Stimulated activated memory B cell treated with anti-CD40 and anti-IgM and Interleukin-4, amounts not matched to agents 10 μg/mL and 1 μg/mL and 100 μg/mL, for 72 hours (primary cell): ENCODE results near the gene FAM117A.
"Not testable (repeated sequence)": the region's sequence is repeated elsewhere in the genome, so short reads cannot be mapped to it uniquely, and the experiment has no call there.

ENCODE experiments used
- ATAC-seq: fragments of 150-1000 bp; cut with Tn5 transposase; 2 replicates; pipeline ENCODE4 v1.10.0; 2021
- H3K27ac Mint-ChIP-seq: one replicate; pipeline ENCODE4 v1.8.0; 2022; ENCODE audit warnings: mild to moderate bottlenecking, mixed read lengths
- H3K27me3 Mint-ChIP-seq: one replicate; pipeline ENCODE4 v1.8.0; 2022; ENCODE audit warnings: mixed read lengths
- H3K36me3 Mint-ChIP-seq: one replicate; pipeline ENCODE4 v1.8.0; 2022; ENCODE audit warnings: mixed read lengths
- H3K4me1 Mint-ChIP-seq: one replicate; pipeline ENCODE4 v1.8.0; 2022; ENCODE audit warnings: mixed read lengths
- H3K4me3 Mint-ChIP-seq: one replicate; pipeline ENCODE4 v1.8.0; 2022; ENCODE audit warnings: mild to moderate bottlenecking, moderate library complexity, mixed read lengths
- H3K9me3 Mint-ChIP-seq: one replicate; pipeline ENCODE4 v1.8.0; 2022; ENCODE audit warnings: mixed read lengths

The FAM117A gene

GRCh38 chr17:49734515-49735490 is 29.1 kb downstream of the FAM117A start:
- Mint-ChIP-seq H3K4me3 (no peak overlapping the region), H3K4me1 (peaks cover 65% of the 10 kb centered on the region), H3K27ac (no peak overlapping the region), H3K36me3 (peaks cover 37% of the 10 kb centered on the region), H3K9me3 (no peaks in the 10 kb centered on the region), H3K27me3 (no peaks in the 10 kb centered on the region)
- no peak for ATAC-seq

GRCh38 chr17:49731435-49731831 is 32.5 kb downstream of the FAM117A start:
- Mint-ChIP-seq H3K36me3 (peaks cover 47% of the 10 kb centered on the region), H3K27ac (no peak overlapping the region), H3K9me3 (no peaks in the 10 kb centered on the region), H3K27me3 (no peaks in the 10 kb centered on the region), H3K4me3 (no peak overlapping the region), H3K4me1 (peaks cover 51% of the 10 kb centered on the region)
- no peak for ATAC-seq

GRCh38 chr17:49730785-49731434 is 33.0 kb downstream of the FAM117A start:
- H3K4me1 Mint-ChIP-seq, result peaks cover 47% of the 10 kb centered on the region
- peaks cover 45% of the 10 kb centered on the region for H3K36me3 Mint-ChIP-seq
- H3K27me3 Mint-ChIP-seq, result no peaks in the 10 kb centered on the region
- no peak overlapping the region for H3K4me3 Mint-ChIP-seq
- peak overlapping the region; percentile 37 for H3K27ac Mint-ChIP-seq
- H3K9me3 Mint-ChIP-seq, result no peaks in the 10 kb centered on the region
- ATAC-seq, result no peak

GRCh38 chr17:49730078-49730784 is 33.7 kb downstream of the FAM117A start:
- Mint-ChIP-seq H3K4me3 (no peak overlapping the region), H3K27ac (peak overlapping the region; percentile 37), H3K9me3 (no peaks in the 10 kb centered on the region), H3K4me1 (peaks cover 51% of the 10 kb centered on the region), H3K27me3 (no peaks in the 10 kb centered on the region), H3K36me3 (peaks cover 52% of the 10 kb centered on the region)
- ATAC-seq, result no peak

- no peaks in the 10 kb centered on the region for H3K9me3 Mint-ChIP-seq
- peaks cover 58% of the 10 kb centered on the region for H3K4me1 Mint-ChIP-seq
- no peak overlapping the region for H3K4me3 Mint-ChIP-seq
- H3K27ac Mint-ChIP-seq, result peak overlapping the region; percentile 64
- H3K27me3 Mint-ChIP-seq, result no peaks in the 10 kb centered on the region
- no peak for ATAC-seq
- H3K36me3 Mint-ChIP-seq, result peaks cover 53% of the 10 kb centered on the region
Measured at GRCh38 chr17:49729069-49729468, 34.9 kb downstream of the FAM117A start.

- ATAC-seq, result no peak
- no peaks in the 10 kb centered on the region for H3K27me3 Mint-ChIP-seq
- no peaks in the 10 kb centered on the region for H3K9me3 Mint-ChIP-seq
- peaks cover 61% of the 10 kb centered on the region for H3K4me1 Mint-ChIP-seq
- H3K4me3 Mint-ChIP-seq, result no peak overlapping the region
- H3K27ac Mint-ChIP-seq, result peak overlapping the region; percentile 64
- peaks cover 53% of the 10 kb centered on the region for H3K36me3 Mint-ChIP-seq
Measured at GRCh38 chr17:49728425-49728824, 35.5 kb downstream of the FAM117A start.

- H3K4me3 Mint-ChIP-seq, result no peak overlapping the region
- no peaks in the 10 kb centered on the region for H3K27me3 Mint-ChIP-seq
- peaks cover 52% of the 10 kb centered on the region for H3K4me1 Mint-ChIP-seq
- ATAC-seq, result no peak
- H3K36me3 Mint-ChIP-seq, result peaks cover 50% of the 10 kb centered on the region
- H3K27ac Mint-ChIP-seq, result no peak overlapping the region
- H3K9me3 Mint-ChIP-seq, result no peaks in the 10 kb centered on the region
Measured at GRCh38 chr17:49727380-49727779, 36.6 kb downstream of the FAM117A start.

GRCh38 chr17:49725452-49726130 is 38.3 kb downstream of the FAM117A start:
- Mint-ChIP-seq H3K9me3 (no peaks in the 10 kb centered on the region), H3K27me3 (no peaks in the 10 kb centered on the region), H3K4me1 (peaks cover 44% of the 10 kb centered on the region), H3K27ac (peak overlapping the region; percentile 17), H3K36me3 (peaks cover 47% of the 10 kb centered on the region), H3K4me3 (no peak overlapping the region)
- no peak for ATAC-seq

GRCh38 chr17:49724552-49724951 is 39.4 kb downstream of the FAM117A start:
- H3K36me3 Mint-ChIP-seq, result peaks cover 53% of the 10 kb centered on the region
- ATAC-seq, H3K9me3 Mint-ChIP-seq, H3K4me3 Mint-ChIP-seq, H3K27me3 Mint-ChIP-seq: not testable (repeated sequence)
- H3K4me1 Mint-ChIP-seq, result peaks cover 35% of the 10 kb centered on the region
- peak overlapping the region; percentile 17 for H3K27ac Mint-ChIP-seq

- no peak overlapping the region for H3K4me3 Mint-ChIP-seq
- no peaks in the 10 kb centered on the region for H3K9me3 Mint-ChIP-seq
- no peak for ATAC-seq
- peaks cover 51% of the 10 kb centered on the region for H3K36me3 Mint-ChIP-seq
- H3K27me3 Mint-ChIP-seq, result no peaks in the 10 kb centered on the region
- H3K27ac Mint-ChIP-seq, result peak overlapping the region; percentile 6
- H3K4me1 Mint-ChIP-seq, result peaks cover 25% of the 10 kb centered on the region
Measured at GRCh38 chr17:49723423-49723822, 40.5 kb downstream of the FAM117A start.

GRCh38 chr17:49722066-49722465 is 41.9 kb downstream of the FAM117A start:
- Mint-ChIP-seq H3K4me1 (peaks cover 27% of the 10 kb centered on the region), H3K27ac (peak overlapping the region; percentile 40)

GRCh38 chr17:49717371-49717861 is 46.5 kb downstream of the FAM117A start:
- Mint-ChIP-seq H3K27ac (no peak overlapping the region), H3K4me3 (no peak overlapping the region), H3K27me3 (no peaks in the 10 kb centered on the region), H3K4me1 (peaks cover 23% of the 10 kb centered on the region), H3K36me3 (peaks cover 69% of the 10 kb centered on the region), H3K9me3 (no peaks in the 10 kb centered on the region)
- ATAC-seq, result no peak

More at GRCh38 chr17:49722066-49722465, 41.9 kb downstream of the FAM117A start:
- H3K27me3 Mint-ChIP-seq, result no peaks in the 10 kb centered on the region
- no peak overlapping the region for H3K4me3 Mint-ChIP-seq
- H3K36me3 Mint-ChIP-seq, result peaks cover 55% of the 10 kb centered on the region
- no peaks in the 10 kb centered on the region for H3K9me3 Mint-ChIP-seq
- no peak for ATAC-seq

- H3K4me1 Mint-ChIP-seq, result peaks cover 23% of the 10 kb centered on the region
- ATAC-seq, result no peak
- no peak overlapping the region for H3K27ac Mint-ChIP-seq
- H3K36me3 Mint-ChIP-seq, result peaks cover 63% of the 10 kb centered on the region
- H3K9me3 Mint-ChIP-seq, result no peaks in the 10 kb centered on the region
- no peak overlapping the region for H3K4me3 Mint-ChIP-seq
- H3K27me3 Mint-ChIP-seq, result no peaks in the 10 kb centered on the region
Measured at GRCh38 chr17:49716668-49717364, 47.1 kb downstream of the FAM117A start.

- H3K36me3 Mint-ChIP-seq, result peaks cover 72% of the 10 kb centered on the region
- peaks cover 23% of the 10 kb centered on the region for H3K4me1 Mint-ChIP-seq
- H3K9me3 Mint-ChIP-seq, result no peaks in the 10 kb centered on the region
- no peak overlapping the region for H3K4me3 Mint-ChIP-seq
- ATAC-seq, result no peak
- no peaks in the 10 kb centered on the region for H3K27me3 Mint-ChIP-seq
- peak overlapping the region; percentile 2 for H3K27ac Mint-ChIP-seq
Measured at GRCh38 chr17:49715717-49716279, 48.1 kb downstream of the FAM117A start.
